Fibroblast of lung (primary cell): Measurements from ENCODE around the gene NUDT5. TPM values are rescaled to one million over a fixed set of nuclear protein-coding genes. Genes with fewer than 3 reads are reported as not detected.

Source experiments
- DNase-seq, 2 donors: peaks; one replicate each; pipeline versions ENCODE4 v3.0.0 to v3.0.0-alpha.2; 2010; ENCODE audit warnings: low read depth in 2 of 2
- H2AFZ ChIP-seq: 2 replicates; pipeline ENCODE4 v1.5.1; 2012; ENCODE audit warnings: low read length, control low read depth, inconsistent platforms
- H3K27ac ChIP-seq: 2 replicates; pipeline ENCODE4 v1.5.1; 2011; ENCODE audit warnings: low read length, control low read depth; ENCODE audit not compliant: insufficient read depth
- H3K27me3 ChIP-seq: 2 replicates; pipeline ENCODE4 v1.5.1; 2011; ENCODE audit warnings: mild to moderate bottlenecking, low read length; ENCODE audit not compliant: control insufficient read depth, insufficient read depth
- H3K36me3 ChIP-seq: 2 replicates; pipeline ENCODE4 v1.5.1; 2011; ENCODE audit warnings: low read length; ENCODE audit not compliant: control insufficient read depth, insufficient read depth
- H3K4me1 ChIP-seq: 2 replicates; pipeline ENCODE4 v1.5.1; 2011; ENCODE audit warnings: low read length; ENCODE audit not compliant: control insufficient read depth, insufficient read depth; ENCODE audit errors: extremely low read depth
- H3K4me2 ChIP-seq: 2 replicates; pipeline ENCODE4 v1.5.1; 2011; ENCODE audit warnings: low read length, control low read depth; ENCODE audit not compliant: insufficient read depth; ENCODE audit errors: extremely low read depth
- H3K4me3 ChIP-seq, 4 experiments: fragments of 200-600 bp in 1 of 4; sonication (generic) in 1 of 4; replicated peaks in 1 of 4; 2 replicates each; pipeline ENCODE4 v1.5.1; 2011 to 2016; ENCODE audit warnings: low read length in 4 of 4, low read depth in 3 of 4, mild to moderate bottlenecking in 3 of 4, control low read depth in 2 of 4, inconsistent platforms in 1 of 4, mixed read lengths in 1 of 4; ENCODE audit not compliant: insufficient read depth in 1 of 4; ENCODE audit errors: control extremely low read depth in 1 of 4
- H3K79me2 ChIP-seq: 2 replicates; pipeline ENCODE4 v1.5.1; 2012; ENCODE audit warnings: mild to moderate bottlenecking, low read length, inconsistent platforms; ENCODE audit not compliant: control insufficient read depth, insufficient read depth
- H3K9ac ChIP-seq: 2 replicates; pipeline ENCODE4 v1.5.1; 2011; ENCODE audit warnings: mild to moderate bottlenecking, low read length, control low read depth; ENCODE audit not compliant: insufficient read depth
- H3K9me3 ChIP-seq: 2 replicates; pipeline ENCODE4 v1.5.1; 2012; ENCODE audit warnings: low read depth, low read length; ENCODE audit not compliant: control insufficient read depth, insufficient read depth
- H4K20me1 ChIP-seq: 2 replicates; pipeline ENCODE4 v1.5.1; 2011; ENCODE audit warnings: low read length; ENCODE audit not compliant: control insufficient read depth, insufficient read depth; ENCODE audit errors: extremely low read depth
- CTCF ChIP-seq, 2 donors: IDR thresholded peaks in 1 of 2; conservative IDR thresholded peaks in 1 of 2; 1 replicate in 1 of 2; 2 replicates in 1 of 2; pipeline ENCODE4 v1.5.1; 2011 to 2012; ENCODE audit warnings: low read length in 2 of 2, control low read depth in 1 of 2, inconsistent platforms in 1 of 2, low read depth in 1 of 2, mild to moderate bottlenecking in 1 of 2
- EZH2 ChIP-seq: IDR thresholded peaks from 2 replicates; pipeline ENCODE4 v1.5.1; 2012; ENCODE audit warnings: low read length, control low read depth, mild to moderate bottlenecking; ENCODE audit errors: missing control alignments
- polyA plus RNA-seq, 2 donors: library from polyadenylated mRNA; depleted of rRNA in 1 of 2; stranded (reverse) in 1 of 2; unstranded in 1 of 2; fragments of >200 nt; gene quantifications; 2 replicates each; pipeline ENCODE4 v1.2.1, GENCODE V29; 2011 to 2012; ENCODE audit warnings: missing spikeins in 1 of 2
- total RNA-seq: library from RNA; depleted of rRNA; stranded (reverse); fragments of >200 nt; gene quantifications from 2 replicates; pipeline ENCODE4 v1.2.1, GENCODE V29; 2014

NUDT5 gene
- total and polyA plus RNA-seq, 2 donors (not counting 1 experiment from before 2014, with no cell fraction given): 58.8 to 69.4 TPM

DNA sequence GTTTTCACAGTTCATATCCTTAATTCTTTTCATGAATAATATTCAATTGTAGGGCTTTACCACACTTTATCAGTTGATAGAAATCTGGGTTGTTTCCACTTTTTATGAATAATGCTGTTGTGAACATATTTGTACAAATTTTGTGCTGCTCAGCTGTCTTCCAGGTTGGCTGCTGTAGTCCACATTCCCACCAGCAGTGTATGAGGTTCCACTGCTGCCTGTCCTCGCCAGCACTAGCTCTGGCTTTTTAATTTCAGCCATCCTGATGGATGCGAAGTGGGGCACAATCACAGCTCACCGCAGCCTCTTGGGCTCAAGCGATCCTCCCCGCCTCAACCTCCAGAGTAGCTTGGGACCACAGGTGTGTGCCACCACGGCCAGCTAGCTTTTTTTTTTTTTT, 32.8 kb downstream of the NUDT5 start:
- H3K9me3 ChIP-seq: no peaks in the 10 kb centered on the region
- no peak overlapping the region for H3K4me3 ChIP-seq
- no peaks in the 10 kb centered on the region for H4K20me1 ChIP-seq
- no peak overlapping the region for H3K4me2 ChIP-seq
- H3K27ac ChIP-seq: no peak overlapping the region
- no peak overlapping the region for H3K9ac ChIP-seq
- TF ChIP-seq EZH2 (no peak), CTCF (conservative IDR thresholded peaks at IDR 0.05 in 1 of 2, IDR thresholded peaks at IDR 0.05 in 1 of 2; ENCODE audit: low read depth in 1 of 2, low read length in 2 of 2) (no peak)
- no peaks in the 10 kb centered on the region for H3K79me2 ChIP-seq
- H2AFZ ChIP-seq: no peak overlapping the region
- DNase-seq: no peak
- peaks cover 4% of the 10 kb centered on the region for H3K36me3 ChIP-seq
- H3K27me3 ChIP-seq: no peaks in the 10 kb centered on the region
- no peaks in the 10 kb centered on the region for H3K4me1 ChIP-seq

- Histone ChIP-seq H3K27me3 (no peaks in the 10 kb centered on the region), H3K36me3 (peaks cover 2% of the 10 kb centered on the region)
- TF ChIP-seq EZH2 (no peak), CTCF (conservative IDR thresholded peaks at IDR 0.05 in 1 of 2, IDR thresholded peaks at IDR 0.05 in 1 of 2; ENCODE audit: low read depth in 1 of 2, low read length in 2 of 2) (no peak)
Observed at GRCh38 chr10:12160664-12161063, 35.0 kb downstream of the NUDT5 start.

GRCh38 chr10:12158111-12158510, 37.6 kb downstream of the NUDT5 start:
- H3K4me2 ChIP-seq: no peak overlapping the region
- H3K4me3 ChIP-seq: no peak overlapping the region

More at GRCh38 chr10:12160664-12161063, 35.0 kb downstream of the NUDT5 start:
- Histone ChIP-seq H3K4me1 (no peaks in the 10 kb centered on the region), H3K9me3 (no peaks in the 10 kb centered on the region), H3K79me2 (no peaks in the 10 kb centered on the region), H4K20me1 (no peaks in the 10 kb centered on the region), H2AFZ (no peak overlapping the region), H3K4me3 (no peak overlapping the region), H3K27ac (no peak overlapping the region), H3K4me2 (no peak overlapping the region), H3K9ac (no peak overlapping the region)
- no peak for DNase-seq

More at GRCh38 chr10:12158111-12158510, 37.6 kb downstream of the NUDT5 start:
- Histone ChIP-seq H3K4me1 (no peaks in the 10 kb centered on the region), H3K9ac (no peak overlapping the region), H3K9me3 (no peaks in the 10 kb centered on the region), H4K20me1 (no peaks in the 10 kb centered on the region), H3K36me3 (peaks cover 2% of the 10 kb centered on the region), H3K27ac (no peak overlapping the region), H3K27me3 (no peaks in the 10 kb centered on the region), H2AFZ (no peak overlapping the region), H3K79me2 (no peaks in the 10 kb centered on the region)
- no peak for DNase-seq
- TF ChIP-seq EZH2: no peak
- no peak for TF ChIP-seq CTCF (conservative IDR thresholded peaks at IDR 0.05 in 1 of 2, IDR thresholded peaks at IDR 0.05 in 1 of 2; ENCODE audit: low read depth in 1 of 2, low read length in 2 of 2)
